ENCODE measurements around the gene LIMCH1.

LIMCH1 gene

DNA sequence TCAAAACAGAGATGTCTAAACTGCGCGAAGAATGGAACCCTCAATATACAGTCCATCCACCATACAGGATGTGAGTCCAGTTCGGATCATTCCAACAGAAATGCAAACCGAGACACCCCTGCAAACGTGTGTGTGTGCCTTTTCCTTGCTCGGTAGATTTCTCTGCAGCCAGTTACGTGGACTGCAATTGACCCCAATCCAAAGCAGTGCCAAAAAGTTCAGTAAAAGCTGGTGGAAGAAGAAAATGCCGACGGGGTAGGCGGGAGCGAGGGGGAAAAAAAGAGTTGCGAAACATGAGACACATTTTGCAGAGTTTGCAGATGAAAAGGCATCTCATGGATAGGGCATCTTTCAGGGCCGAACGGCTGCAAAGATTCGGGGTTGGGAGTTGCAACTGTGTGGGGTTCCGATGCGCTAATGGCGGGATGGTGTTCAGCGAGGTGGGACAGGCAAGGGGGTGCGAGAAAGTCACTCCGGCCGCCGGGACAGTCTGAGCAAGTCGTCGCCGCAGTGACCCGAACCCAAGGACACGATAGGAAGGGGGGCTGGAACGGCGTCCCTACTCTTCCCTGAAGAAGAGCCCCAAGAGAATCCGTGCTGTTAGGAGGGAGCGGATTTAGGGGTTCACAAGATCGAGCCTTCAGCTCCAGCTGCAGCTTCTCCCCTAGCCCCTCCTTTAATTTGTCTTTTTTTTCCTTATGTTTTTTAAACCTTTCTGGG, 206.8 kb downstream of the LIMCH1 start:
- no peak for DNase-seq

DNA sequence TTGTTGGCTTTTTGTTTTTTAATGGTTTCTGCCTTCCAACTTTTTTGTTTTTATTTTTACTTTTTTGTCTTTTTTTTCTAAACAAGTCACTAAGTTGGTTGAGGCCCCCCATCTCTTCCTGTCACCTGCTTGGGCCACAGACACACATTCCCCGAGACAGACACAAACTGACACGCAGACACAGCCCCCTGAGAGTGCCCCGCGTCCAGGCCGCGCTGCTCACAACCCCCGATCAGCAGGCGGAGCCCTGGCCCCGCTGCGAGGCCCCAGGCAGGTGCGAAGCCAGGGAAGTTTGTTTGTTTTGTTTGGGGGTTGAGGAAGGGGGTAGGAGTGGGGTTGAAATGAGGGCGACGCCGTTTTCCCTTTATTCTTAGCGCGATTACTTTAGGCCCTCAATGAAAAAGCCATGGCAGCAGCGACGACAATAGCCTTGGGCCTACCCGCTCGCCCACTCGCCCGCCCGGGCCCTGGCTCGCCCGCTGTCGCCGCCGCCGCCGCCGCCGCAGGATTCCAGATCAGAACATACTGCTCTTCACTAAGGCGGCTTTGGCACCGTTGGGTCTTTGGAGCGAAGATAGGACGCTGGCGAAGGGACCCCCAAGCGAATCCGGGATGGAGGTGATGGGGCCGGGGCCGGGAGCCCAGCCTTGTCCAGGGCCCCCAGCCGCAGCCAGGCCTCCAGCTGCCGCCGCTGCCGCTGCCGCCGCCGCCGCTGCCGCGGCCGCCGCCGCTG, 207.5 kb downstream of the LIMCH1 start:
- DNase-seq: no peak

DNA sequence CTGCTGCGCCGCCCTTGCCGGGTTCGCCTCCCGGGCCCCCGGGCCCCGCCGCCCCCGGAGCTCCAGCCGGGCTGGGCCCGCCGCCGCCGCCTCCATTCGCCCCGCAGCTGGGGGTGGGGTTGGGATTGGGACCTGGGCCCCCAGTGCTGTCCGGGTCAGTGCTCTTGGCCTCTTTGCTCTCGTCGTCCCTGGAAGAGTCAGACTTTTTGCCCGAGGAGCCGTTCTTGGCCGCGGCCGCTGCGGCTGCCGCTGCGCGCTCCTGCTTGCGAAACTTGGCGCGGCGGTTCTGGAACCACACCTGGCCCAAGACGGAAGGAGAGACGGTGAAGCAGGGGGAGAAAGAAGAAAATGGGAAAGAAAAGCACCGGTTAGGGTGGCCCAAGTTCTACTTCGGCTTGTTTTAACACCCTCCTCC, 208.1 kb downstream of the LIMCH1 start:
- DNase-seq: no peak

DNA sequence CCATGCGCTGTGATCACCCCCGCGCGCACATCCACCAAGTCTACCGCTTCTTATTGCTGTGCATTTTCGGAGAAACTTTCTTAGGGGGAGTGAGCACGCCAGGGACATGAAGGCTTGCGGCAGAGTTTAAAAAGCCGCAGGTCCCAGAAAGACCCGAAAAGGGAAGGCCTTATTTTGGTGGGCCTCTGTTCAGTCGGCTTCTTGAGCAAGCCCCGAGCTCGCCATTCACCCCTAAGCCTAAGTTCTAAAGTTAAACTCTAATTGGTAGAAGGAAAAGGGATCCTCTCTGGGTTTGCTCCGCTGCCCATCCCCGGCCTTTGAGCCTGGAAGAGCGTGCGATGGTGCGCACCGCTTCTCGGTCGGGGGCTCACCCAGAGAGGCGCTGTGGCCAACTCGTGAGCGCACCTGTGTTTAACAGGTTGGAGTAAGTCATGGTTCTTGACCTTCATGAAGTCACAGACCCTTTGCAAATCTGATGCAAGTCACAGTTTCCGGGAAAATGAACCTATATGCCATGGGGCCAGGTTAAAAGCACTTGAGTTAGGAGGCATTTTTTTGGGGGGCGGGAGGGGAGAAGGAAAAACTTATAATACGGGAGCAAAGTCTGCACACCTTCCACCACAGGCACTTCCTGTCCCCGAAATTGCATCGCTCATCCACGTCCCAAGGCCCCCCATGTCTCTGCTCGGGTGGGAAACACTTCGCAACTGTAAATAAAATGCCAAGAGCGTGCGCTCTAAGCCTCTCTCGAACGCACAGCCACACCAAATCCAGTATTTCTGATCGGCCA, 208.7 kb downstream of the LIMCH1 start:
- DNase-seq: no peak

DNA sequence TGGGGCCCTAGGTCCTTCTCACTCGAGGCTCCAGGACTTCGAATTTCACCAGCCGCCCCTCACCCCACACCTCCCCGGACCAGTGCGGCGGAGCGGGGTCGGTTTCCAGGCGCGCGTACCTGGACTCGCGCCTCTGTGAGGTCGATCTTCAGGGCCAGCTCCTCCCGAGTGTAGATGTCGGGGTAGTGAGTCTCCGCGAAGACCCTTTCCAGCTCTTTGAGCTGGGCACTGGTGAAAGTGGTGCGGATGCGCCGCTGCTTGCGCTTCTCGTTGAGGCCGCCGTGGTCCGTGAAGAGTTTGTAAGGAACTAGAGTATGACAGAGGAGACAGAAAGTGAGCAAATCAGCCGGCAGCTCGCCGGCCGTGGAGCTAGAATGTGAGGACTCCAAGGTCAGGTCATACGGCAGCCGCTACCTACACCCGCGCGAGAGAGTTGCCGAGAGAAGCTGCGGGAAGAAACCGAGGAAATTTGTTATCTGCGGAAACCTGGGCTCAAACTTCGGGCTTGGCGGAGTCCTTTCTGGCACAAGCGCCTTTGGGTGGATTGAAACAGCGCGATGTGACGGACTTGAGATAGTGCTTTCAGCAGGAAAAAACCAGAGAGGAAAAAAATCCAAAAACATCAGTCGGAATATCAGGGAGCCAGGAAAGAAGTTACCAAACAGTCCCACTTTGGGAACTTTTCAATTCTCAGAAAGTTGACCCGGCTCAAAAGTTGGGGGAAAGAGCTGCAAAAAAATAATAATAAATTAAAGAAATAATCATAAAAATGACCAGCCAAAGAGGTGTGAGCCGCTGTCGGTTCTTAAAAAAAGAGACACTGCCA, 209.5 kb downstream of the LIMCH1 start:
- DNase-seq: no peak

DNA sequence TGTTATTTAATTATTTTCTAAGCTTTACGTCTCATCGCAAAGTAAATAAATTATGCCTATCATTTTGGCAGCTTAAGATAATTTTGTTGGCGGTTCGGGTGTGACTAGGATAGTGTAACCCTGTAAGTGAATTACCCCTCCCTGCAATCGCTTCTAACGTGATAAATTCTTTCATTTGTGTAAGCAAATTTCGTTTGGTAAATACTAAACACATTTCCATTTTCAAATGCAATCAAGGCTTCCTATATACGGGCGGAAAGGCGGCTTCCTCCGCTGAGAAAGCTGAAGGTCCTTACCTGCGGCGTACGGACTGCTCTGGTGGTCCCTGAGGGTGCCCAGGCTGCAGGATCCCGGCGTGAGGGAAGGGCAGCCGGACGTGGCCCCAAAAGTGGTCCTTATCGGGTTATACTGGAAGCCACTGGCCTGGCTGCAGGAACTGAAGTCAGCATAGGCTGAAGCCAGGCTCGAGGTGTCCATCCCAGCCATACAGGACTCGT, 210.2 kb downstream of the LIMCH1 start:
- DNase-seq: no peak

DNA sequence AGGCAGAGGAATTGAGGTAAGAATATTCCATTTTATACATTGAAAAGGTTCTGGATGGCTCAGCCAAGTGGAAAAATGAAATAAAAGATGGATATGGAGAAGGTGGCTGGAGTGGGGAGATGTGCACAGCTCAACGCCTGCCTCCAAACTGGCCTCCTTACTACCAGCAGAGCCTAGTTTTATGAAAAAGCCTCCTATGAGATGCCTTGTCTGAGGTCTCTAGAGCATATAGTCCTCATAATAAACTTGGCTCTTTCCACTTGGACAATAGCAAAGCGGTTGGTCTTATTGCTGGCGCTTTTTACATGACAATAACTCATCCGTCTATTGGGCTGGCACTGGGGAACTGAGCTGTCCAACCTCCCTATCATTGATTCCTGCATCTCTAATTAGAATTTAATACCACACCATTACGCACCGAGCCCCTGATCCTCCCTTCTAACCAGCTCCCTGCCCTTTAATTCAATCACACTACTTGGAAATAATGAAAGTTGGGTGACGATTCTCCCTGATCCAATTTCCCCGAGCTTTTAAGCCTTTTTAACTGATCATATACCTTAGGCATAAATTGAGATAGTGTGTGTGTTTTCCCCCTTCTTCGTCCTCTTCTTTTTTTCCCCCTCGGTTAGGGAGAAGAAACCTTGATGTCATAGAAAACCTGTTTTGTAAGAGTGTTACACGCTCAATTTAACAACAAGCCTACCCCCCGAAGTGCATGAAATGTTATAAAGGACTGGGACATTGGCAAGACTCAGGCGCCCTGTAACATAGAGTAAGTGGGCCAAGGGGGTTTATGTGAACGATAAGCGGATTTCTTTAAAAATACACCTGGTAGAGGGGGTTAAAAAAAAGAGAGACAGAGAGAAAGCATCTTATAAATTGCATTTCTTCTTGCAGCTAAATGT, 210.9 kb downstream of the LIMCH1 start, which contains the start of gene PHOX2B:
PHOX2B (minus strand) TSS at position 155 of the 905 bp plus-strand sequence; CDS start at position 40, 115 bp downstream.
- DNase-seq: no peak

DNA sequence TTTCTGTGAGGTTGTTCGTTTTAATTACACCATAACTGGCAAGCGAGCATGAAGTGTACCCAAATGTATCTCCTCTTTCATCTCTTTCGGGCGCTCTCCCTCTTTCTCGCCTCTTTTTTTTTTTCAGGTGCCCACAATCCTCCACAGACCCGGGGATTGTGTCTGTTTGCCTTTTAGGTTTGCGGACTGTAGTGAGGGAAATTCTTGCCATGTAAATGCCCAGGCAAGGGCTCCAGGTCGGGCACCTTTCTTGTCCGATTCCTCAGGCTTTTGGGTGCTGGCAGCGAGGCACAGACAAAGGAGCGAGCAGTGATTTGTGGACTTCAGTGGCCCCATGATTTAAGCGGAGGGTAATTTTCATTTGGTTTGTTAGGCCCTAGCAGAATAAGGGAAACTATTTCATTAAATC, 211.7 kb downstream of the LIMCH1 start:
- DNase-seq: no peak

Data from midbrain (tissue), 1 donor.